Mucosa of rectum (tissue), 2 donors: ENCODE measurements around the gene TNS3.
"Not testable (repeated sequence)": the region's sequence is repeated elsewhere in the genome, so short reads cannot be mapped to it uniquely, and the experiment has no call there.

Source experiments
- H3K27ac ChIP-seq, 2 donors: one replicate each; pipeline ENCODE4 v1.7.0; 2013; ENCODE audit warnings: inconsistent platforms in 2 of 2, low read depth in 2 of 2, low read length in 2 of 2
- H3K27me3 ChIP-seq, 2 donors: one replicate each; pipeline ENCODE4 v1.7.0; 2013; ENCODE audit warnings: low read length in 2 of 2; ENCODE audit not compliant: control insufficient read depth in 2 of 2, insufficient read depth in 2 of 2
- H3K36me3 ChIP-seq, 2 donors: one replicate each; pipeline ENCODE4 v1.7.0; 2013; ENCODE audit warnings: low read length in 2 of 2; ENCODE audit not compliant: control insufficient read depth in 2 of 2, insufficient read depth in 2 of 2
- H3K4me1 ChIP-seq, 2 donors: one replicate each; pipeline ENCODE4 v1.7.0; 2013; ENCODE audit warnings: low read length in 2 of 2, mild to moderate bottlenecking in 1 of 2; ENCODE audit not compliant: control insufficient read depth in 2 of 2, insufficient read depth in 2 of 2
- H3K4me3 ChIP-seq, 2 donors: one replicate each; pipeline ENCODE4 v1.7.0; 2013; ENCODE audit warnings: low read length in 2 of 2
- H3K9ac ChIP-seq, 2 donors: one replicate each; pipeline ENCODE4 v1.7.0; 2013; ENCODE audit warnings: low read length in 2 of 2, low read depth in 1 of 2, mild to moderate bottlenecking in 1 of 2
- H3K9me3 ChIP-seq, 2 donors: one replicate each; pipeline ENCODE4 v1.7.0; 2013; ENCODE audit warnings: low read length in 2 of 2; ENCODE audit not compliant: control insufficient read depth in 2 of 2
- donor health status: healthy.
- donor health status: Normal muscosa, but diverticular disease.

Gene TNS3

GRCh38 chr7:47591655-47592572 is 10.0 kb upstream of the TNS3 start:
- Histone ChIP-seq H3K27me3 (no peaks in the 10 kb centered on the region), H3K27ac (no peak overlapping the region), H3K4me3 (no peak overlapping the region), H3K36me3 (no peaks in the 10 kb centered on the region), H3K4me1 (peaks cover 2 to 9% of the 10 kb centered on the region in 2 donors), H3K9me3 (peaks cover 0 to 4% of the 10 kb centered on the region in 2 donors), H3K9ac (no peak overlapping the region)

- H3K27ac ChIP-seq, result no peak overlapping the region
- H3K9me3 ChIP-seq, result no peaks in the 10 kb centered on the region
- no peak overlapping the region for H3K4me3 ChIP-seq
- H3K27me3 ChIP-seq, result no peaks in the 10 kb centered on the region
- no peaks in the 10 kb centered on the region for H3K36me3 ChIP-seq
- H3K4me1 ChIP-seq, result peaks cover 2 to 10% of the 10 kb centered on the region in 2 donors
- H3K9ac ChIP-seq, result no peak overlapping the region
Observed at GRCh38 chr7:47591089-47591654, 9.3 kb upstream of the TNS3 start.

GRCh38 chr7:47590215-47590614 is 8.3 kb upstream of the TNS3 start:
- H3K9ac ChIP-seq, H3K4me3 ChIP-seq, H3K36me3 ChIP-seq, H3K27me3 ChIP-seq, H3K4me1 ChIP-seq, H3K27ac ChIP-seq, H3K9me3 ChIP-seq: not testable (repeated sequence)

GRCh38 chr7:47588704-47589225 is 6.9 kb upstream of the TNS3 start:
- Histone ChIP-seq H3K9ac (peak overlapping the region; percentile 33 to 34), H3K27ac (peak overlapping the region; percentile 61 to 77), H3K4me1 (peaks cover 2 to 10% of the 10 kb centered on the region in 2 donors), H3K27me3 (no peaks in the 10 kb centered on the region), H3K4me3 (no peak overlapping the region), H3K9me3 (no peaks in the 10 kb centered on the region), H3K36me3 (no peaks in the 10 kb centered on the region)

- H3K27me3 ChIP-seq, result no peaks in the 10 kb centered on the region
- H3K9ac ChIP-seq, result no peak overlapping the region
- no peak overlapping the region for H3K27ac ChIP-seq
- peaks cover 5 to 12% of the 10 kb centered on the region in 2 donors for H3K4me1 ChIP-seq
- H3K36me3 ChIP-seq, result no peaks in the 10 kb centered on the region
- no peak overlapping the region for H3K4me3 ChIP-seq
- no peaks in the 10 kb centered on the region for H3K9me3 ChIP-seq
Observed at GRCh38 chr7:47587976-47588375, 6.1 kb upstream of the TNS3 start.

GRCh38 chr7:47587351-47587750 is 5.4 kb upstream of the TNS3 start:
- H3K27me3 ChIP-seq, result no peaks in the 10 kb centered on the region
- H3K9ac ChIP-seq, result no peak overlapping the region
- H3K4me1 ChIP-seq, result peaks cover 8 to 18% of the 10 kb centered on the region in 2 donors
- no peaks in the 10 kb centered on the region for H3K9me3 ChIP-seq
- no peaks in the 10 kb centered on the region for H3K36me3 ChIP-seq
- no peak overlapping the region for H3K4me3 ChIP-seq
- H3K27ac ChIP-seq, result no peak overlapping the region

- Histone ChIP-seq H3K27me3 (no peaks in the 10 kb centered on the region), H3K9ac (no peak overlapping the region), H3K4me3 (no peak overlapping the region), H3K36me3 (no peaks in the 10 kb centered on the region), H3K4me1 (peaks cover 12 to 21% of the 10 kb centered on the region in 2 donors), H3K9me3 (no peaks in the 10 kb centered on the region), H3K27ac (no peak overlapping the region)
Observed at GRCh38 chr7:47586925-47587324, 5.0 kb upstream of the TNS3 start.

- not testable (repeated sequence) for H3K4me3 ChIP-seq, H3K27me3 ChIP-seq, H3K9me3 ChIP-seq, H3K27ac ChIP-seq, H3K36me3 ChIP-seq, H3K9ac ChIP-seq
- H3K4me1 ChIP-seq, result peaks cover 12 to 21% of the 10 kb centered on the region in 2 donors
Observed at GRCh38 chr7:47586161-47586670, 4.3 kb upstream of the TNS3 start.

- Histone ChIP-seq H3K9me3 (no peaks in the 10 kb centered on the region), H3K9ac (no peak overlapping the region), H3K4me1 (peaks cover 24 to 31% of the 10 kb centered on the region in 2 donors), H3K27ac (no peak overlapping the region), H3K4me3 (no peak overlapping the region), H3K27me3 (no peaks in the 10 kb centered on the region), H3K36me3 (no peaks in the 10 kb centered on the region)
Observed at GRCh38 chr7:47584536-47584895, 2.6 kb upstream of the TNS3 start.
